ENCODE results near the gene ACSBG1. TPM values are rescaled to one million over a fixed set of nuclear protein-coding genes. Genes with fewer than 3 reads are reported as not detected.

ACSBG1 gene
- total and polyA plus RNA-seq, 10 of the 15 experiments (the other 5 are each of a cell fraction or from before 2014, with no cell fraction given), result 0.11 to 0.75 (median 0.42) TPM

GRCh38 chr15:78159395-78159794 lies 75.0 kb downstream of the ACSBG1 start:
- POLR2A ChIA-PET, result interaction anchor here (1.5 kb wide), 1 partner anchor 11 kb away, joined by 3 read pairs; no protein-coding TSS in a partner anchor
- SMC1A ChIA-PET (ENCODE audit: uncharacterized antibody, unreplicated experiment), result interaction anchor here (7.0 kb wide), 1 partner anchor 11 kb away, joined by 59 read pairs; no protein-coding TSS in a partner anchor
- FAIRE-seq, result no peak
- Histone ChIP-seq H2AFZ (ENCODE audit: control insufficient read depth, low read depth, low read length) (no peak overlapping the region), H3K36me3 (ENCODE audit: control insufficient read depth in 2 of 2, insufficient read depth in 2 of 2, low read length in 1 of 2) (peaks cover 15 to 40% of the 10 kb centered on the region in 2 experiments), H3K27ac (ENCODE audit: control insufficient read depth, insufficient read depth) (no peak overlapping the region), H3K4me1 (ENCODE audit: control insufficient read depth, insufficient read depth, low read length) (no peaks in the 10 kb centered on the region), H4K20me1 (ENCODE audit: control insufficient read depth, insufficient read depth) (no peaks in the 10 kb centered on the region), H3K79me2 (ENCODE audit: control insufficient read depth, insufficient read depth, low read length) (peaks cover 12% of the 10 kb centered on the region), H3K4me2 (ENCODE audit: control insufficient read depth, insufficient read depth) (no peak overlapping the region), H3K27me3 (replicated peaks in 1 of 2; ENCODE audit: control insufficient read depth in 2 of 2, insufficient read depth in 2 of 2, low read length in 1 of 2) (no peaks in the 10 kb centered on the region), H3K9me3 (replicated peaks; ENCODE audit: control insufficient read depth, insufficient read depth, low read length) (no peaks in the 10 kb centered on the region), H3K4me3 (no peak overlapping the region), H3K9ac (ENCODE audit: control insufficient read depth, insufficient read depth, low read length) (no peak overlapping the region)
- CTCF ChIA-PET, result interaction anchor here (0.8 to 2.3 kb wide), 2 partner anchors 9 to 12 kb away, joined by 3 to 7 read pairs; no protein-coding TSS in a partner anchor
- DNase-seq (ENCODE audit: low read depth, low spot score), result no peak
- TF ChIP-seq IRF4 (IDR thresholded peaks at IDR 0.05; ENCODE audit: low read depth, low read length) (no peak), NFYA (IDR thresholded peaks at IDR 0.05; ENCODE audit: borderline replicate concordance, low read depth, low read length) (no peak), GATAD2B (conservative IDR thresholded peaks at IDR 0.05; ENCODE audit: low read depth) (no peak)
- in situ Hi-C loops (cut with MboI), result loop anchor here (25.0 kb wide), 1 partner anchor 828 kb away; no protein-coding TSS in a partner anchor
- 98% methylated on average over 3 of the region's 3 CpGs for WGBS (ENCODE audit: insufficient coverage, insufficient replicate concordance, low lambda C conversion rate, missing lambda C conversion rate)
- RAD21 ChIA-PET (ENCODE audit: unreplicated experiment), result interaction anchor here (0.8 kb wide), 1 partner anchor 10 kb away, joined by 3 read pairs; the partner anchor contains the start of gene IDH3A
- ATAC-seq, result no peak
- no TSS peak for BruUV-seq (replicated peaks)
- intact Hi-C loops (cut with micrococcal nuclease; ENCODE audit: unreplicated experiment), result no loop called here

GRCh38 chr15:78157203-78157602 lies 77.2 kb downstream of the ACSBG1 start:
- no peaks in the 10 kb centered on the region for H3K4me1 ChIP-seq (ENCODE audit: control insufficient read depth, insufficient read depth, low read length)
- FAIRE-seq (no peak), ATAC-seq (no peak), DNase-seq (ENCODE audit: low read depth, low spot score) (no peak)
- WGBS (ENCODE audit: insufficient coverage, insufficient replicate concordance, low lambda C conversion rate, missing lambda C conversion rate), result 50% methylated on average over 2 of the region's 2 CpGs
- no peaks in the 10 kb centered on the region for H3K9me3 ChIP-seq (replicated peaks; ENCODE audit: control insufficient read depth, insufficient read depth, low read length)
- H3K4me2 ChIP-seq (ENCODE audit: control insufficient read depth, insufficient read depth), result no peak overlapping the region
- H3K4me3 ChIP-seq, result no peak overlapping the region
- ChIA-PET RAD21 (ENCODE audit: unreplicated experiment) (interaction anchor here (0.9 to 3.1 kb wide), 4 partner anchors 10 to 38 kb away, joined by 3 to 18 read pairs (median 8); no protein-coding TSS in a partner anchor), SMC1A (ENCODE audit: uncharacterized antibody, unreplicated experiment) (interaction anchor here (0.8 to 7.0 kb wide), 5 partner anchors 9 to 21 kb away, joined by 3 to 59 read pairs (median 18); no protein-coding TSS in a partner anchor), CTCF (interaction anchor here (0.6 to 3.1 kb wide), 9 partner anchors 8 to 49 kb away, joined by 3 to 14 read pairs (median 4); partner anchors contain the start of gene CIB2), POLR2A (interaction anchor here (1.2 to 3.1 kb wide), 3 partner anchors 8 to 12 kb away, joined by 3 to 15 read pairs (median 4); no protein-coding TSS in a partner anchor)
- peaks cover 32% of the 10 kb centered on the region for H3K79me2 ChIP-seq (ENCODE audit: control insufficient read depth, insufficient read depth, low read length)
- in situ Hi-C loops (cut with MboI) (loop anchor here (25.0 kb wide), 1 partner anchor 830 kb away; no protein-coding TSS in a partner anchor), intact Hi-C loops (cut with micrococcal nuclease; ENCODE audit: unreplicated experiment) (no loop called here)
- H3K36me3 ChIP-seq (ENCODE audit: control insufficient read depth in 2 of 2, insufficient read depth in 2 of 2, low read length in 1 of 2), result peaks cover 11 to 36% of the 10 kb centered on the region in 2 experiments
- H3K27ac ChIP-seq (ENCODE audit: control insufficient read depth, insufficient read depth), result no peak overlapping the region
- no peaks in the 10 kb centered on the region for H3K27me3 ChIP-seq (replicated peaks in 1 of 2; ENCODE audit: control insufficient read depth in 2 of 2, insufficient read depth in 2 of 2, low read length in 1 of 2)
- no peak overlapping the region for H2AFZ ChIP-seq (ENCODE audit: control insufficient read depth, low read depth, low read length)
- H4K20me1 ChIP-seq (ENCODE audit: control insufficient read depth, insufficient read depth), result no peaks in the 10 kb centered on the region
- H3K9ac ChIP-seq (ENCODE audit: control insufficient read depth, insufficient read depth, low read length), result no peak overlapping the region
- no TSS peak for BruUV-seq (replicated peaks)
- TF ChIP-seq JUNB (IDR thresholded peaks at IDR 0.05) (no peak), PKNOX1 (IDR thresholded peaks at IDR 0.05) (no peak), KDM1A (IDR thresholded peaks at IDR 0.05; ENCODE audit: borderline replicate concordance) (no peak), MAX (IDR thresholded peaks at IDR 0.05; ENCODE audit: low read depth, low read length) (no peak), HDAC2 (IDR thresholded peaks at IDR 0.05) (no peak), TAF1 (IDR thresholded peaks at IDR 0.05; ENCODE audit: borderline replicate concordance, low read depth, low read length) (no peak), ZNF622 (IDR thresholded peaks at IDR 0.05) (no peak), ASH2L (IDR thresholded peaks at IDR 0.05; ENCODE audit: borderline replicate concordance, low read depth) (no peak), USF1 (IDR thresholded peaks at IDR 0.05; ENCODE audit: borderline replicate concordance, extremely low read length, insufficient read depth, low read depth, low read length) (no peak), NKRF (conservative IDR thresholded peaks at IDR 0.05) (no peak)

Data from GM12878 (cell line).